ENCODE data around the gene TEX51.

TEX51 gene

DNA sequence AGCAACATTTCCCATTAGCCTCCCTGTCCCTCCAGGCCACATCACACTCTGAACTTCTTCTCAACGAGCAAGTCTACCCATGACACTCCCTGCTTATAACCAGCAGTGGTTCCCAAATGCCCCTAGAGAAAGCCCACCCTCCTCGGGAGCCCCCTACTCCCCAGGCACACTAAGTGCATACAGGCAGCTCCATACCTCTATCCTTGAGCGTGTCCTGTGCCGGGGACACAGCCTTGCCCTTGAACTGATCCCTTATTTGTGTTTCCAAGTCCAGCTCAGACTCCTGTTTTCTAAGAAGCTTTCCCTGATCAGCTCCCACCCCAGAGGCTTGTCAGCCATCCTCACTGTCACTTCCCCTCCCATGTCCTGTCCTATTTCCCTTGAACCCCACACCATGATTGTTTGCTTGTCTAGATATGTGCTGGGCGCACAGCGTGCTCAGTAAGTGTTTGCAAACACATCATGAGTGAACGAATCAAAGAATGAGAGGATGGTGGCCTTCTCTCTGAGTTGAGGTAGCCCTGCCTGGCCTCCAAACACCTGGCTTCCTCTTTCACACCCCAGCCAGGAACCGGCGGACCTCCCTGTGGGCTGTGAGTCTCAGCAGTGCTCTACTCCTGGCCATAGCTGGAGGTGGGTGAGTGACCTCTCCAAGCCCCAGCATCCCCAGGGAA lies 2.1 kb downstream of the TEX51 start:
- no peak overlapping the region for H3K9ac ChIP-seq (ENCODE audit: low read depth, low read length, poor library complexity, severe bottlenecking)
- no peaks in the 10 kb centered on the region for H3K4me1 ChIP-seq (ENCODE audit: insufficient read depth, low read length, poor library complexity, severe bottlenecking)
- no peaks in the 10 kb centered on the region for H3K27me3 ChIP-seq (ENCODE audit: insufficient read depth, low read length, poor library complexity, severe bottlenecking)
- H3K79me2 ChIP-seq (ENCODE audit: insufficient read depth, low read length): no peaks in the 10 kb centered on the region
- H3K9me3 ChIP-seq (ENCODE audit: insufficient read depth, low read depth, low read length): peaks cover 4% of the 10 kb centered on the region; the same call in 1 of the 2 replicates
- no peak overlapping the region for H2AFZ ChIP-seq (ENCODE audit: low read length)
- H3K36me3 ChIP-seq (ENCODE audit: insufficient read depth, low read length): no peaks in the 10 kb centered on the region
- H4K20me1 ChIP-seq (ENCODE audit: insufficient read depth, low read length, poor library complexity, severe bottlenecking): no peaks in the 10 kb centered on the region
- no peak overlapping the region for H3K4me2 ChIP-seq (ENCODE audit: low read depth, low read length, poor library complexity, severe bottlenecking)
- no peak overlapping the region for H3K4me3 ChIP-seq (ENCODE audit: low read length, poor library complexity, severe bottlenecking)
- no peak for TF ChIP-seq EZH2phosphoT487 (IDR thresholded peaks at IDR 0.05; ENCODE audit: borderline replicate concordance)
- TF ChIP-seq, protein P1, sequence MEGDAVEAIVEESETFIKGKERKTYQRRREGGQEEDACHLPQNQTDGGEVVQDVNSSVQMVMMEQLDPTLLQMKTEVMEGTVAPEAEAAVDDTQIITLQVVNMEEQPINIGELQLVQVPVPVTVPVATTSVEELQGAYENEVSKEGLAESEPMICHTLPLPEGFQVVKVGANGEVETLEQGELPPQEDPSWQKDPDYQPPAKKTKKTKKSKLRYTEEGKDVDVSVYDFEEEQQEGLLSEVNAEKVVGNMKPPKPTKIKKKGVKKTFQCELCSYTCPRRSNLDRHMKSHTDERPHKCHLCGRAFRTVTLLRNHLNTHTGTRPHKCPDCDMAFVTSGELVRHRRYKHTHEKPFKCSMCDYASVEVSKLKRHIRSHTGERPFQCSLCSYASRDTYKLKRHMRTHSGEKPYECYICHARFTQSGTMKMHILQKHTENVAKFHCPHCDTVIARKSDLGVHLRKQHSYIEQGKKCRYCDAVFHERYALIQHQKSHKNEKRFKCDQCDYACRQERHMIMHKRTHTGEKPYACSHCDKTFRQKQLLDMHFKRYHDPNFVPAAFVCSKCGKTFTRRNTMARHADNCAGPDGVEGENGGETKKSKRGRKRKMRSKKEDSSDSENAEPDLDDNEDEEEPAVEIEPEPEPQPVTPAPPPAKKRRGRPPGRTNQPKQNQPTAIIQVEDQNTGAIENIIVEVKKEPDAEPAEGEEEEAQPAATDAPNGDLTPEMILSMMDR (conservative IDR thresholded peaks at IDR 0.05; ENCODE audit: low read length): no peak
- no peaks in the 10 kb centered on the region for H3F3A ChIP-seq (ENCODE audit: low read depth)
- no peaks in the 10 kb centered on the region for H3K9me2 ChIP-seq (replicated peaks; ENCODE audit: low read depth, low read length)

DNA sequence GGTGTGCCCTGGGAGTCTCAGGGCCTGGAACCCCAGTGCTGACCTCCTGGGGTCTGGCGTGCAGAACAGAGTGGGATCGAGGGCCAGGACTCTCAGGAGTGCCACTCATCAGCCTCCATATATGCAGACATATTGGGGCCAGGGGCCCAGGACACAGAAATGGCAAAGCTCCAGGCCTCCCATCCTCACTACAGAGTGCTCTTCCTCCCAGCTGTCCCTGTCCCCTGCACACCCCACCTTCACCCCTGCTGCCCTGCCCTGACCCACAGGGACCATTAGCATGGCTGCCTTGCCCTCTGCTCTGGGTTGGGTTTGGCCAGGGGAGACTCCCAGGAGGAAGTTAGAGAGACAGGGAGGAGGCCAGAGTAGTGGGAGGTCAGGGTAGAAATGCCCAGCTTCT lies 2.8 kb downstream of the TEX51 start:
- Histone ChIP-seq H3K79me2 (ENCODE audit: insufficient read depth, low read length) (no peaks in the 10 kb centered on the region), H4K20me1 (ENCODE audit: insufficient read depth, low read length, poor library complexity, severe bottlenecking) (no peaks in the 10 kb centered on the region), H3K9me3 (ENCODE audit: insufficient read depth, low read depth, low read length) (peaks cover 4% of the 10 kb centered on the region; the same call in 1 of the 2 replicates), H3K9me2 (replicated peaks; ENCODE audit: low read depth, low read length) (no peaks in the 10 kb centered on the region), H3K4me3 (ENCODE audit: low read length, poor library complexity, severe bottlenecking) (no peak overlapping the region), H3K4me1 (ENCODE audit: insufficient read depth, low read length, poor library complexity, severe bottlenecking) (no peaks in the 10 kb centered on the region), H3K4me2 (ENCODE audit: low read depth, low read length, poor library complexity, severe bottlenecking) (no peak overlapping the region), H3F3A (ENCODE audit: low read depth) (no peaks in the 10 kb centered on the region), H3K9ac (ENCODE audit: low read depth, low read length, poor library complexity, severe bottlenecking) (no peak overlapping the region), H3K36me3 (ENCODE audit: insufficient read depth, low read length) (no peaks in the 10 kb centered on the region), H3K27me3 (ENCODE audit: insufficient read depth, low read length, poor library complexity, severe bottlenecking) (no peaks in the 10 kb centered on the region), H2AFZ (ENCODE audit: low read length) (no peak overlapping the region)
- TF ChIP-seq, protein P1 (conservative IDR thresholded peaks at IDR 0.05; ENCODE audit: low read length): no peak
- TF ChIP-seq EZH2phosphoT487 (IDR thresholded peaks at IDR 0.05; ENCODE audit: borderline replicate concordance): no peak

DNA sequence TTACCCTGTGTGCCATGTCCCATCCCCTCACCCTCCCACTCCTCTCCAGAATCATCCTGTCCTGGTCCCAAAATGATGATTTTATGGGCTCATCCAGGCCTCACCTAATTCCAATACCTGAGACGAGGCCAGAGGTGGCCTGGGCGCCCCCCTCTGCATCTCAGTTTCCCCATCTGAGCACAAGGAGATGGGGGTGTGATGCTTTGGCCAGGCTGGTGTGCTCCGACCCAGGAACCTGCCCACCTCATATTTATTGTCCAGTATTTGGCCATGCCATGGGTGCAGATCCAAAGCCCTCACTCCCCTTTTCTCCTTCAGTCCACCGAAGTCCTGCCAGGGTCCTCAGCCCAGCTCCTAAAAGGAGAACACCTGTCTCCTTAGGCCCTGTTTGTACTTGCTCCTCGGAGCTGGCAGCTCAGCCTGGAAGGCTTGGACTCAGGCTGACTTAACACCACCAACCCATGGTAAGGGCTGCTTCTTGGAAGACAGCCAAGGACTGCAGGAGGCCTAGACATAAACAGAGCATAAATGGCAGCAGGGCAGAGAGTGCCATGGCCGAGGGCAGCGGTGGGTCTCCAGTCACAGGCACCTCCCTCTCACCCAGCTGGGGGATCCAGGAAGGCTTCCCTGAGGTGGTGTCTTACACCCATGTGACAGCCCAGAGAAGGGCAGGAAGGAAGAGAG lies 3.6 kb downstream of the TEX51 start:
- Histone ChIP-seq H3K79me2 (ENCODE audit: insufficient read depth, low read length) (no peaks in the 10 kb centered on the region), H2AFZ (ENCODE audit: low read length) (no peak overlapping the region), H3K4me1 (ENCODE audit: insufficient read depth, low read length, poor library complexity, severe bottlenecking) (no peaks in the 10 kb centered on the region), H3K4me2 (ENCODE audit: low read depth, low read length, poor library complexity, severe bottlenecking) (no peak overlapping the region), H3F3A (ENCODE audit: low read depth) (no peaks in the 10 kb centered on the region), H3K4me3 (ENCODE audit: low read length, poor library complexity, severe bottlenecking) (no peak overlapping the region), H4K20me1 (ENCODE audit: insufficient read depth, low read length, poor library complexity, severe bottlenecking) (no peaks in the 10 kb centered on the region), H3K27me3 (ENCODE audit: insufficient read depth, low read length, poor library complexity, severe bottlenecking) (no peaks in the 10 kb centered on the region), H3K9me3 (ENCODE audit: insufficient read depth, low read depth, low read length) (peaks cover 4% of the 10 kb centered on the region; the same call in 1 of the 2 replicates), H3K9ac (ENCODE audit: low read depth, low read length, poor library complexity, severe bottlenecking) (no peak overlapping the region), H3K36me3 (ENCODE audit: insufficient read depth, low read length) (no peaks in the 10 kb centered on the region), H3K9me2 (replicated peaks; ENCODE audit: low read depth, low read length) (no peaks in the 10 kb centered on the region)
- no peak for TF ChIP-seq EZH2phosphoT487 (IDR thresholded peaks at IDR 0.05; ENCODE audit: borderline replicate concordance)
- TF ChIP-seq, protein P1 (conservative IDR thresholded peaks at IDR 0.05; ENCODE audit: low read length): no peak
